Nephron progenitor cell (in vitro differentiated cells): ENCODE results near the gene IL18R1.

ENCODE experiments used
- DNase-seq: peaks from one replicate; pipeline ENCODE4 v3.0.0; 2021
- H3K27ac Mint-ChIP-seq: 2 replicates; pipeline ENCODE4 v1.8.0; 2021; ENCODE audit warnings: mild to moderate bottlenecking, moderate library complexity, mixed read lengths
- H3K27me3 Mint-ChIP-seq: 2 replicates; pipeline ENCODE4 v1.8.0; 2021; ENCODE audit warnings: mild to moderate bottlenecking, low read depth, mixed read lengths; ENCODE audit not compliant: poor library complexity
- H3K36me3 Mint-ChIP-seq: 2 replicates; pipeline ENCODE4 v1.8.0; 2021; ENCODE audit warnings: low read depth, mixed read lengths
- H3K4me1 Mint-ChIP-seq: 2 replicates; pipeline ENCODE4 v1.8.0; 2021; ENCODE audit warnings: mixed read lengths
- H3K4me3 Mint-ChIP-seq: 2 replicates; pipeline ENCODE4 v1.8.0; 2021; ENCODE audit warnings: mild to moderate bottlenecking, moderate library complexity, mixed read lengths
- H3K9me3 Mint-ChIP-seq: 2 replicates; pipeline ENCODE4 v1.8.0; 2021; ENCODE audit warnings: mild to moderate bottlenecking, moderate library complexity, mixed read lengths
- TF ChIP-seq, protein P1 (sequence below): fragments of 200-600 bp; sonication (generic); IDR thresholded peaks from 2 replicates; pipeline ENCODE4 v1.5.0; 2021; ENCODE audit warnings: antibody characterized with exemption

Gene IL18R1

DNA sequence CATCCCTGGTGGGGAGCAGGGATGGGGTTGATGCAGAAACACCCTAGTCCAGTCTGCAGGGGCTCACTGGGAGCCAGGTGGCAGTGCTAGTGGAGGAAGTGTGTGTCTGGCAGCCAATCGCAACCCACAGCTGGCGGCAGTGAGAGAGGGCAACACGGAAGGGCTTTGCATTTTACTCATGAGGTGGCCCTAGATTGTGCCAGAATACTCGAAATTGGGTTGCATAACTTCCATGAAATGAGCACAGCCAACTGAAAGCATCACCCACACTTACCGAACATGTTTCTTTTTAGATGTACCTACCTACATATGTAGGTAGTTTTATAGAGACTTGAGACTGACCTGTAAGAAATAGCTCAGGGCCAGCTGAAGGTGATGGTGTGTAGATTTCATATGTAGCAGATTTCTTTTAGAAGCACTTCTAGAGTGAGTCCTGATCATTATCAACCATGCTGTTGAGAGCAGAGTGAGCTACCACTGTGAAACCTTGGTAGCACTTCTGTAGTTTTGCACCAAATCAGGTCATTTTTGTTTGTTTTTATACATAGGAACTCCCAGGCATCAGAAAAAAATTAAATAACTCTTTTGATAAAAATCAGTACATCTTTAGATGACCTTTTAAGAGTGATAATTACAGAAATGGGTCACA is 13.0 kb downstream of the IL18R1 start:
- no peak overlapping the region for H3K27ac Mint-ChIP-seq
- peaks cover 4% of the 10 kb centered on the region for H3K36me3 Mint-ChIP-seq
- peaks cover 33% of the 10 kb centered on the region for H3K9me3 Mint-ChIP-seq
- no peak overlapping the region for H3K4me3 Mint-ChIP-seq
- no peak for DNase-seq
- TF ChIP-seq, protein P1, sequence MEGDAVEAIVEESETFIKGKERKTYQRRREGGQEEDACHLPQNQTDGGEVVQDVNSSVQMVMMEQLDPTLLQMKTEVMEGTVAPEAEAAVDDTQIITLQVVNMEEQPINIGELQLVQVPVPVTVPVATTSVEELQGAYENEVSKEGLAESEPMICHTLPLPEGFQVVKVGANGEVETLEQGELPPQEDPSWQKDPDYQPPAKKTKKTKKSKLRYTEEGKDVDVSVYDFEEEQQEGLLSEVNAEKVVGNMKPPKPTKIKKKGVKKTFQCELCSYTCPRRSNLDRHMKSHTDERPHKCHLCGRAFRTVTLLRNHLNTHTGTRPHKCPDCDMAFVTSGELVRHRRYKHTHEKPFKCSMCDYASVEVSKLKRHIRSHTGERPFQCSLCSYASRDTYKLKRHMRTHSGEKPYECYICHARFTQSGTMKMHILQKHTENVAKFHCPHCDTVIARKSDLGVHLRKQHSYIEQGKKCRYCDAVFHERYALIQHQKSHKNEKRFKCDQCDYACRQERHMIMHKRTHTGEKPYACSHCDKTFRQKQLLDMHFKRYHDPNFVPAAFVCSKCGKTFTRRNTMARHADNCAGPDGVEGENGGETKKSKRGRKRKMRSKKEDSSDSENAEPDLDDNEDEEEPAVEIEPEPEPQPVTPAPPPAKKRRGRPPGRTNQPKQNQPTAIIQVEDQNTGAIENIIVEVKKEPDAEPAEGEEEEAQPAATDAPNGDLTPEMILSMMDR: no peak
- H3K27me3 Mint-ChIP-seq: peaks cover 12% of the 10 kb centered on the region
- H3K4me1 Mint-ChIP-seq: no peaks in the 10 kb centered on the region

DNA sequence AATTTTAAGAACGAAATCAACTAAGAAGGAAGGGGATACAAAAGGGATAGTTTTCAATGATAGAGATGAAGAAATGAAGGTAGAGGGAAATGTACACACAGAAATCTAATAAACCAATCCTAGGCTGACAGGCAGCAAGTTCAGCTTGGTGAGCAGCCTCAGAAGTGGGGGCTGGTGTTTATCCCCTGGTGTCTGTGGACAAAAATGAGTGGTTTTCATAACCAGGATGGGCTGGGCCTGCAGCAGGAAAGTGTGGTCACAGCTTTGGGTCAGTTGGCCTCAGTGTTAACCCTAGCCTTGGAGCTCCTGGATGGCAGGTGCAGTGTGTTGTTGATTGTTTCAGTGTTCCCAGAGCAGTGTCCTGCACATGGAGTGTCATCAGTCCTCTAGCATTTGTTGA is 14.3 kb downstream of the IL18R1 start:
- Mint-ChIP-seq H3K9me3 (peaks cover 37% of the 10 kb centered on the region), H3K4me3 (no peak overlapping the region), H3K36me3 (peaks cover 4% of the 10 kb centered on the region), H3K4me1 (no peaks in the 10 kb centered on the region), H3K27me3 (peaks cover 15% of the 10 kb centered on the region), H3K27ac (no peak overlapping the region)
- no peak for DNase-seq
- TF ChIP-seq, protein P1: no peak

DNA sequence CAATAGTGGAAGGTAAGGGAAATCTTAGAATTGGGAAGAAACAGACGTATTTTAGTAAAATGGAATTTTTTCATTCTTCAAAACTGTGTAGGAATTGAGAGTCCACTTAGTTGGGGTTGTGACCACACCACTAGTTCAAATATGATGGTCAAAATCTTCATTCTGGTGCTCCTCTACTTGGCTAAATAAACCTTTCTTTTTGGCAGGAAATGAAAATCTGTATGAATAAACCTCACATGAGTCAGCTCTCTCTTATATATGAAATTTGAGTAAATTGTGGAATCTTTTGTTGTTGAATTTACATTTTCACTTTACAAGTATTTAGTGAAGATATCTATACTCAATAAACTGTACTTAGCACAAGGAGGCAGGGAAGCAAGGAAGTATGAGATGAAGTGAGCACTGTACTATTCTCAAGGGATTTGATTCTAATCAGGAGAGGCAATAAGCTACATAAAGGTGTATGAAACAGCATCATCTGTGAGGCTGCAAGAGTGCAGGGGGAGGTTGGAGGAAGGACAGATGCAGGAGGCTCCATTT is 20.5 kb downstream of the IL18R1 start:
- TF ChIP-seq, protein P1: no peak
- Mint-ChIP-seq H3K27ac (no peak overlapping the region), H3K27me3 (peaks cover 24% of the 10 kb centered on the region), H3K4me1 (no peaks in the 10 kb centered on the region), H3K9me3 (peaks cover 22% of the 10 kb centered on the region), H3K36me3 (no peaks in the 10 kb centered on the region), H3K4me3 (no peak overlapping the region)
- no peak for DNase-seq

DNA sequence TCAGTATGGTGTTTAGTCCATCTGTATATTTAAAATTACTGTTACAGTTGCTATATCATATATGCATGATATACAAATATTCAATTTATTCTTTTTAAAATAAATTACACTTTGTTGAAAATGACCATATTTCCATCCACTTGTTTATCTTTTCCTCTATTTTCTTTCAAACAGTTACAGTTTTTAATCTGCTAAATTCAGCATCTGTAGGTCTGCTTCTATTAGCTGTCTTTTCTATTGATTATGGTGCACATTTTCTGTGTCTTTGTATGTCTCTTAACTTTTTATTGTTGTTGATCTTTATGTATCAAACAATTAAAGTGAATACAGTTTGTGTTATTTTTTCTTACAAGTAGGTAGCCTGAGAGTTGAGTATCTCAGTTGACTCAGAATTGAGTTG is 28.1 kb downstream of the IL18R1 start:
- Mint-ChIP-seq H3K36me3 (peaks cover 9% of the 10 kb centered on the region), H3K4me3 (no peak overlapping the region), H3K4me1 (no peaks in the 10 kb centered on the region), H3K27me3 (peaks cover 9% of the 10 kb centered on the region), H3K9me3 (peaks cover 32% of the 10 kb centered on the region), H3K27ac (no peak overlapping the region)
- TF ChIP-seq, protein P1: no peak
- no peak for DNase-seq

DNA sequence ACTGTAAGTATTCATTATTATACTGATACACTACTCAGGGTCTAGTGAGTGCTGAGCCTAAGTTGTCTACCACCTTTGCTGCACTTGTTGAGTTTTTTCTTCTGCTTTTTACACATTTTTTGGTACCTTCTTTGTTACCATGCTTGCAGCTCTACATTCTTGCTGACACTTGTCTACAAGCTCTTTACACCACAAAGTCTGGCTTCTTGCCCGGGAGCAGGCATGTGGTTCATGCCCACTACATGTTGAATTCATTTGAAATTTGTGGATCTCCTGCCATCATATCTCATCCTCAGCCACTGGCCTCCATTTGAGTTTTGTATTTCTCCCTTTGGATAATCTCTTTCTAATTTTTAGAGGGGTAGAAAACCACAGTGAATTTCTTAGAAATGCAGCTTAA is 29.9 kb downstream of the IL18R1 start:
- TF ChIP-seq, protein P1: no peak
- no peak overlapping the region for H3K4me3 Mint-ChIP-seq
- H3K9me3 Mint-ChIP-seq: peaks cover 32% of the 10 kb centered on the region
- H3K27me3 Mint-ChIP-seq: peaks cover 3% of the 10 kb centered on the region
- DNase-seq: no peak
- no peak overlapping the region for H3K27ac Mint-ChIP-seq
- no peaks in the 10 kb centered on the region for H3K4me1 Mint-ChIP-seq
- H3K36me3 Mint-ChIP-seq: peaks cover 9% of the 10 kb centered on the region

DNA sequence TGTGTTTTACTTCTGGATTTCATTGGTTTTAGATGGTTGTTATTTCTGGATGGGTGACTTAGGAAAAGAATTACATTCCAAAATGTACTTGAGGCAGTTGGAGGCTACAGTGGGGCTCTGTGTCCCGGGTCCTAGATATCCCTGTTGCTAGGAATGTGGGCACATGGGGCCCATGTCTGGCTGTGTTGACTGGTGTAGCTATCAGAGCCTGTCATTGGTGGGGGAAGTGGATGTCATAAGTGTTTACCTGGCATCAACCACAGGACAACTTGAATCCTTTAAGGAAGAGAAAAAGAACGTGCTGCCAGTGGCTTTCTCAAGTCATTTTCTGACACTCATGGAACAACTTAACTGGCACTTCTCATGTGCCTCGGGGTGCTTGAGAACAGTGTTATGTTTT is 30.4 kb downstream of the IL18R1 start:
- no peaks in the 10 kb centered on the region for H3K4me1 Mint-ChIP-seq
- no peak overlapping the region for H3K27ac Mint-ChIP-seq
- TF ChIP-seq, protein P1: no peak
- H3K9me3 Mint-ChIP-seq: peaks cover 32% of the 10 kb centered on the region
- DNase-seq: no peak
- no peak overlapping the region for H3K4me3 Mint-ChIP-seq
- H3K36me3 Mint-ChIP-seq: peaks cover 9% of the 10 kb centered on the region
- peaks cover 3% of the 10 kb centered on the region for H3K27me3 Mint-ChIP-seq
